NCI-H82 (cell line): Measurements from ENCODE around the gene OSBPL5.
A peak's percentile ranks its signal among the peaks of the same experiment; 100 is the strongest.
"Not testable (repeated sequence)": the region's sequence is repeated elsewhere in the genome, so short reads cannot be mapped to it uniquely, and the experiment has no call there.

Experiments
- DNase-seq: peaks from one replicate; lab custom pipeline; 2025; lab: John Stamatoyannopoulos, UW

Gene OSBPL5

DNA sequence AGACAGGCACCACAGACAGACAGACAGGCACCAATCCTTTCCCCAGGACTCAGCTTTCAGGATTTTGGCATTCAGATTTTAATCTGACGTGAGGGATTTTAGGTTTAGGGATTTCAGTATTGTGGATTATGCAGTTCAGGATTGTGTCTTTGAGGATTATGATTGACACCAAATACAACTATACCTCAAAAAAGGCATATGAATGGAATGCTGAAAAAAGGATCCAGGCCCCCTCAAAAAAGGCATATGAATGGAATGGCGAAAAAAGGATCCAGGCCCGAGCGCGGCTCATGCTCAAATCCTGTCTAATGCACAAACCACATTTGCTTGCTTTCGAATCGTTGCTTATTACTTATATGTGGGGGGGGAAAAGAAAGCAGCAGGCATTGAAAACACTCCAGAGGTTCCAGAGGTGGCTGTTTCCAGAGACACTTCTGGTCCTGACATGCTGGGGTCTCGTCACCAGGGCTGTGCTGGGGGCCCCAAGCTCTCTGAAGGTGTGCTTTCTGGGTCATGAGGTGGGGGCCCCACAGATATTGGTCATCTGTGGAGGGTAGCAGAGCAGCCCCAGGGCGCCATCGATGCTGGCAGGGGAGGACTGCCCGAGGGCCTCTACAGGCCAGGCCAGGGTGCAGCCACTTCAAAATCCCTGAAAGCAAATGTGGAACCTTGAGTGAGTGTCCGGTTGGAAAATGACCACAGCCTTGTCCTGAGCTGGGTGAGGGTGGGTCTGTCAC, 16.8 kb upstream of the OSBPL5 start:
- DNase-seq = no peak

DNA sequence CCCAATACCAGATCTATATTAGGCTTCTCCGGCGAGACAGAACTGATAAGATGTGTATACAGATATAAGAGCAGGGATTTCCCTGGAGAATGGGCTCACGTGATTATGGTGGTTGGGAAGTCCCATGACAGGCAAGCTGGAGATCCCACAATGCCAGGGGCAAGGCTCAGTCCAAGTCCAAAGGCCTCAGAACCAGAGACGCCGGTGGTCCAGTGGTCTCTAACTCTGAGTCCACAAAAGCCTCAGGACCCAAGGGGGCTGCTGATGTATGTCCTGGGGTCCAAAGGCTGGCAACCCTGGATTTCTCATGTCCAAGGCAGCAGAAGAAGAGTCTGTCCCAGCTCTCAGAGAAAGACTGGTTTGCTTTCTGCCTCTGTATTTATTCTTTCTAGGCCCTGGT, 15.8 kb upstream of the OSBPL5 start:
- DNase-seq = no peak

DNA sequence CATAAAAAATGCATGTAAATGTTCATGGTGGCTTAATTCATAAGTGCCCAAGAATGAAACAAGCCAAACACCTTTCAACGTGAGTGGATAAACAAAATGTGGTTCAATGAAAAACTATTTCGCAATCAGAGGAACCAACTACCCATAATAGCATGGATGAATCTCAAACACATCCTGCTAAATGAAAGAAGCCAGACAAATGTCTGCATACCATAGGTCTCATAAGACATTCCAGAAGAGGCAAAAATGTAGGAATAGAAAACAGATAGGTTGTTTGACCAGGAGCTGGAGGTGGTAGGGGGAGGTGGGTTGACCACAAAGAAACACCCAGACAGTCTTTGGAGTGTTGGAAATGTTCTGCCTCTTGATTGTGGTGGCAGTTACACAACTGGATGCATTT, 13.2 kb upstream of the OSBPL5 start:
- no peak for DNase-seq

DNA sequence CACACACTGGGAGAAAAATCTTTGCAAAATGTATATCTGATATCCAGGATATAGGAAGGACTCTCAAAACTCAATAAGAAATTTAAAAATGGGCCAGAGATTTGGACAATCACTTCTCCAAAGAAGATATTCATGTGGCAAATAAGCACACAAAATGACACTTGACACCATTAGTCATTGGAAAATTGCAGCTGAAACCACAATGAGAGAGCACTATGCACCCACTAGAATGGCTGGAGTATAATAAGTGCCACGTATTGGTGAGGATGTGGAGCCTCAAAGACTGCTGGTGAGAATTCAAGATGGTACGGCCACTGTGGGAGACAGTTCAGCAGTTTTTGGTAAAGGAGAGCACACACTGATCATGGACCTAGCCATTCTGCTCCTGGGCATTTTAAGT, 12.8 kb upstream of the OSBPL5 start:
- DNase-seq = no peak

DNA sequence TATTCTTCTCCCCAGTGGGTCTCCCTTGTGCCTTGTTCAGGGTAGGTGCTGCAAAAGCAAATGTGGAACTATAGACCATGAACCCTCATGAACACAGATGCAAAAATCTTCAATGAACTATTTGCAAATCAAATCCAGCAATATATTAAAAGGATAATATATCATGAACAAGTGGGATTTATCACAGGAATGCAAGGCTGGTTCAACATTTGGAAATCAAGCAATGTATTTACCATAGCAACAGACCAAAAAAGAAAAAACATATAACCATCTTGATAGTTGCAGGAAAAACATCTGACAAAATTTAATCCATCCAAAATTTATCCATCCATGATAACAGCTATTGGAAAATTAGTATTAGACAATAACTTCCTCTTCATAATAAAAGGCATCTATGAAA, 11.4 kb upstream of the OSBPL5 start:
- no peak for DNase-seq

DNA sequence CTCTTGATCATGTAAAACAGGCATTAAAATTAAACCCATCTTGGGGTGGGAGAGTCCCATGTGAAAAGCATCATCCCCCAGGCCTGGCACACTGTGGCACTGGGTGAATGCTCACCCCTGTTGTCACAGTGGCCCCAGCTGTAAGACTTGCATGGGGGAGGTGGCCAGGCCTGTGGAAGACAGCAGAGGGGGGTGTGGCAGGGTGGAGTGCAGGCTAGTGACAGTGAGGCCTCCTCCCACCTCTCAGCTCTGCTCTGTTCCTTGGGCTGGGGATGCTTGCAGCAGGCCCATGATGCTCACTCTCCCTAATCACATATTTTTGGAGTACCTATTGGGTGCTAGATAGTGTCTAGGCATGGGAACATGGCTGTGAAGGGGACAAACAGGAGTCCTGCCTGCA, 10.1 kb upstream of the OSBPL5 start:
- no peak for DNase-seq

DNA sequence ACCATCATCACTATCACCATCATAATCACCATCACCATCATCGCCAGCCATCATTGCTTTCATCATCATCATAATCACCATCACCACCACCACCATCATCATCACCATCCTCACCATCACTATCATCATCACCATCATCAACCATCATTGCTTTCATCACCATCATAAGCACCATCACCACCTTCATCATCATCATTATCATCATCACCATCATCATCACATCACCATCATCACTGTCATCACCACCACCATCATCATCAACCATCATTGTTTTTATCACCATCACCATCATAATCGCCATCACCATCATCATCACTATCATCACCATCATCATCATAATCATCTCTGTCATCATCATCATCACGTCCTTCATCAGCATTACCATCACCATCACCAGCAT, 9.3 kb upstream of the OSBPL5 start:
- no peak for DNase-seq

DNA sequence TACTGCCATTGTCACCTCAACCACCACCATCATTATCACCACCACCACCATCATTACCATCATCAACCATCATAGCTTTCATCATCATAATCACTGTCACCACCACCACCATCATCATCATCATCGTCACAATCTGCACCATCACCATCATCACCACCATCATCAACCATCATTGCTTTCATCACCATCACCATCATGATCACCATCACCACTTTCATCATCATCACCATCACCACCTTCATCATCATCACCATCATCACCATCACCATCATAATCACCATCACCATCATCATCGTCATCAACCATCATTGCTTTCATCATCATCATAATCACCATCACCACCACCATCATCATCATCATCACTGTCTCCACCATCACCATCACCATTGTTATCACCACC, 8.7 kb upstream of the OSBPL5 start:
- no peak for DNase-seq

DNA sequence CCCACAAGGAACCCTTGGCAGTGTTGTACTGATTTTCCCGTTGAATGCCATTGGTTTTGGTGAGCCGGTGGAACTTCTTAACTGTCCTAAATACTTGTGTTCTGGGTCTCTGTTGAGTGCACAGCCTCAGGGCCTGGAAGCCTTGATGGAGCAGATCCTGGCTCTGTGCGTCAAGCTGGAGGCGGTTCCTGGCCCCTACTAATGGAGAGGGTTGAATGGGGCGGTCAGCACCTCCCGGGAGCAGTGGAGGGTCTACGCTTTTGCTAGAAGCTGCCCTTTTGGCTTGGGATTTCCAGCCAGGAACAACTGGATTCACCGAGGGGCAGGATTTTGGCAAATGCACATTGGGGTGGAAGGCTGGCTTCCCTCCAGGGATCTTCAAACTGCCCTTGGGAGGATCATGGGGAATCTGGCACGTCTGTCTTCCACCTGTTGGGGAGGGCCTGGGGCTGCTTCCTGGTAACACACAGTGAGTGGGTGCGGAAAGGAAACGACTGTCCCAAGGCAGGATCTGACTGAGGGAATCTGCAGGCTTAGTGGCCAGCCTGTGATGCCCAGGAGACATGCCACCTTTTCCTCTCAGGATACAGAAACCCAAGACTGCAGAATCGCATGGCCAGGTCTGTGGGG, 6.9 kb upstream of the OSBPL5 start:
- DNase-seq = no peak

DNA sequence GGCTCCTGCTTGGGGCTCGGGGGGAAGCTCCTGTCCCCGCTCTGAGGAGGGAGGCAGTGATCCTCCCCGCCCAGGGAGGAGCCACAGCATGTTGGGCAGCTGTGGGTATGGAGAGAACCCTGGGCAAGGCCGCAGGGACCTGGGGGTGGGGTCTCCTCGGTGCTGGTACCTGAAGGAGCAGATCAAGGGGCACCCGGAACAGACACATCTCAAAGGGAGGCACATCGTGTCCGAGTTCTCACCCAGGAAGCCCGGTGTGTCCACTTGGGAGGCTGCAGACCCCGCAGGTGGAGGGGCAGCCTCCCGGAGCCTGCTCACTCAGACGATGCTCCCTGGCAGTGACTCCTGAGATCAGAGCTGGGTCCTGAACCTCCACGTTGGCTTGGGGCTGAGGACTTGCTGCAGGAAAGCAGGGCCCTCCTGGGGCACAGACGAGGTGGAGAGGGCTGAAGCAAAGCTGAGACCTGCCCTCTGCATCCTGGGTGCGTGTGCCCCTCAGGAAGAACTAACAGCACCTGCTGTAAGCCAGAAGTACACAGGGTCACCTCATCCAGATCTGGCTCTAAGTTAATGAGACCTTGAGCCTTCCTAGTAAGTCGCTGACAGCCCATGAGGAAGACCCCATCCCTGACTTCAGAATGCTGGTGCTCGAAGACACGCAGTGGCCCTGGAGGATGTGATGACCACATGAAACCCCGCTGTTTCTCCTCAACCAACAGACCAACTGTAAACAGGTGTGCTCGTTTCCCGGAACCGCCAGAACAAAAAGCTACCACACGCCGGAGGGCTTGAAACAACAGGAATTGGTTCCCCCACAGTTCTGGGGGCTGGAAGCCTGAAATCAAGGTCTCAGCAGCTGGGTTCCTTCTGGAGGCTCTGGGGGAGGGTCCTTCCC, 5.9 kb upstream of the OSBPL5 start:
- DNase-seq = no peak

DNA sequence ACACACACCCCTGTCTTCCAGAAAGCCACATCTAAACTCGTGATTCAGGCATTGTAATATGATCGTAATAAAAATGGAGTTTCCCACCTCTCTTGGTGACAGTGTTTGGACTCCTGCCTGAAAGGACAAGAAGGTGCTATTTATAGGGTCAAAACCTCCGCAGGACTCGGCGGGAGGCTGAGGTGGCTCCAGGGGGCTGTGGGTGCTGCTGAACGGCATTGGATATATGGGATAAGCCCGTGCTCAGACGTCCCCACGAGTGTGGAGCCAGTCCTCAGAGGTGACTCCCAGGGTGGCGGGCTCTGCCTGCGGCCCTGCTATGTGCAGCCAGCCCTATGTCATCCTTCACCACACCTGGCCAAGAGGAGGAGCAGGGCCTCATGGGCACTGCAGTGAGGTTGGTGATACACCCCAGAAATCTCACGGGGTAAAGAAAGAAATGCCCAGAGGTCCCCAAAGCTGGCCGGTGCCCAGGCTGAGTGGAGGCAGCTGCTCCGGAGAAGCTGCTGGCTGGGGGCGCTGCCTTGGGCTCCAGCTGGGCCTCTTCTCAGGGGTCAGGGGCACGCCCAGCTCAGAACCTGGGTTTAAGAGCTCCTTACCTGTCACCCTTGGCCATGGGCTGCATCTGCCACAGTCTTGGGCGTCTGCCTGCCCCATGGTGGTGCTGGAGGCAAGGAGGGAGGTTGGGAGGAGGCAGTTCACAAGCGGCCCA, 5.1 kb upstream of the OSBPL5 start:
- DNase-seq = no peak

DNA sequence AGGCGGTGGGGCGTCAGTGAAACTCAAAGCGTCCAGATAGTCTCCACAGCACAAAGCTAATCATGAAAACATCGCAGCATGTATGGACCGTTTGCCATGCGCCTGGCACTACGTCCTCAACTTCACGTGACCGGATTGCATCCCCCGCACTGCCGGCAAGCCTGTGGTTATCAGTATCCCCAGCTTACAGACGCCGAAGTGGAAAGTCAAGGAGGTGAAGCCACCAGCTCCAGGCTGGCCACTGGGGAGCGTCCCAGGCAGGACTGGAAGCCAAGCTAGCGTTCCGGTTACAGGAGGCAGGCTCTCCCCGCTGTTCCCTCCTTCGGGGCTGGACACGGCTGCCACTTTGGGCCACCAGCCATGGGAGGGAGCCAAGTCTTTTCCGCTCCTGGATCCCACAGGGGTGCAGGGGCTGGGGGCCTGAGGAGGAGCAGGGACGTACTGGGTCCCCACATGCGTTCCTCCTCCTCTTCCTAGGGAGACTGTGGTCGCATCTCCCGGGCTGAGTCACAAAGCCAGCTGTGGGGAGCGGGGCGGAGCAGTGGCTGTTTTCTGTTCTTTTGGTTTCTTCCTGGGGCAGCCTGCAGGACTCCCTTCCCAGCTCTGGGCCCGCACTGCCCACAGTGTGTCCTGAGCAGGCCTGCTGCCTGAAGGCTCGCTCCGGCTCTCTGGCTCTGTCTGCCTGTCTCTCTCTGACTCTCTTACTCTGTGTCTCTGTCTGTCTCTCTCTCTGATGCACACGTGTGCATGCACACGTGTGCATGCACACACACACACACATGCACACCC, 4.3 kb upstream of the OSBPL5 start:
- DNase-seq = peak; percentile 7

DNA sequence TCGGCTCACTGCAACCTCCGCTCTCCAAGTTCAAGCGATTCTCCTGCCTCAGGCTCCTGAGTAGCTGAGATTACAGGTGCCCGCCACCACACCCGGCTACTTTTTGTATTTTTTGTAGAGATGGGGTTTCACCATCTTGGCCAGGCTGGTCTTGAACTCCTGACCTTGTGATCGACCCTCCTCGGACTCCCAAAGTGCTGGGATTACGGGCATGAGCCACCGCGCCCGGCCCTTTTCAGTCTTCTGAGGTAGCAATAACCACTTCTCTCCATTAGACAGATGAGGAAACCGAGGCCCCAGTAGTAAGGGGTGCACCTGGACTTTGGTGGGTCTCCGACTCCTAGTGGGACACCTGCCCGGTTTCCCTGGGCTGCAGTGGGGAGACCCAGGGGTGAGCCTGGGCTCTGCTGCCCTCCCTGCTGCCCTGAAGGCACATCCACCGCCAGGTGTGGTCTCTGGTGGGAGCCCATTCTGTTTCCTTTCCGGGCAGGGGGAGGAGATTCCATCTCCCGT, 3.7 kb upstream of the OSBPL5 start:
- DNase-seq = not testable (repeated sequence)

DNA sequence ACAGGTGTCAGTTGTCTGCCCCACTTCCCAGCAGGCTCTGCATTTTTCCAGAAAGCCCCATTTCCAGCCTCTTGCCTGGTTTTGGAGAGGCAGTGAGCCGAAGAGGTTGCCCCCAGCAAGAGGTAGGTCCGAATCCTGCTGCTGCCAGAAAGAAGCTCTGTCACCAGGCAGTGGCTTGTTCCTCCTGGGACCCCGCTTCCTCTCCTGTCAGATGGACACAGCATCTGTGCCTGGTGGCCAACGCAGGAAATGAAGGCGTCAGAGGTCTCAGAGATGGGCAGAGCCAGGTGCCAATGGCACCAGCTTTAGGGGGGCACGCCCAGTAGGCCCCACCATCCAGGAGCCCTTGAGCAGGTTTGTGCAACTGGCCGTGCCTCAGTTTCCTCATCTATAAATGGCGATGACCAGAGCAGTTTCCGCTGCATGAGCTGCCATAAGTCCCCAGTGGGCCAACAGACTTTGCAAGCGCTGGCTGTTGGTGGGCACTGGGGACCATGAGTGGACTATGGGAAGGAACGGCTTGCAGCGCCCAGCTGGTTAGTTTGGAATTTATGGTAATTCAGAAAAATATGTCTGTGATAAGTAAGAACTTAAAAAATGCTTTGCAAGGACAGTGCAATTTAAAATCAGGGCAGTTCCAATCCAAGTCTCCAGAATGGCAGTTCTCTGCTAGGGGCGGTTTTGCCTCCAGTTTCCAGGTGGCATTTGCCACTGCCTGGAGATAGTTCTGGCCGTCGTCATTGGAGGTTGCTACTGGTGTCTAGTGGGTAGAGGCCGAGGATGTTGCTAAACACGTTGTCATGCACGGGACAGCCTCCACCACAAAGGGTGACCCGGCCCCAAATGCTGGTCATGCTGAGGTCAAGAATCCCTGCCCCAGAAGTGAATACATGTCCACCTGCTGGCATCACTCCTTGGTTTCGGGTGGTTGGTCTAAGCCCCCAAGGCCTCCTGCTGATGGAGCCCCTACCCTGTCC, 2.3 kb upstream of the OSBPL5 start:
- DNase-seq = no peak

DNA sequence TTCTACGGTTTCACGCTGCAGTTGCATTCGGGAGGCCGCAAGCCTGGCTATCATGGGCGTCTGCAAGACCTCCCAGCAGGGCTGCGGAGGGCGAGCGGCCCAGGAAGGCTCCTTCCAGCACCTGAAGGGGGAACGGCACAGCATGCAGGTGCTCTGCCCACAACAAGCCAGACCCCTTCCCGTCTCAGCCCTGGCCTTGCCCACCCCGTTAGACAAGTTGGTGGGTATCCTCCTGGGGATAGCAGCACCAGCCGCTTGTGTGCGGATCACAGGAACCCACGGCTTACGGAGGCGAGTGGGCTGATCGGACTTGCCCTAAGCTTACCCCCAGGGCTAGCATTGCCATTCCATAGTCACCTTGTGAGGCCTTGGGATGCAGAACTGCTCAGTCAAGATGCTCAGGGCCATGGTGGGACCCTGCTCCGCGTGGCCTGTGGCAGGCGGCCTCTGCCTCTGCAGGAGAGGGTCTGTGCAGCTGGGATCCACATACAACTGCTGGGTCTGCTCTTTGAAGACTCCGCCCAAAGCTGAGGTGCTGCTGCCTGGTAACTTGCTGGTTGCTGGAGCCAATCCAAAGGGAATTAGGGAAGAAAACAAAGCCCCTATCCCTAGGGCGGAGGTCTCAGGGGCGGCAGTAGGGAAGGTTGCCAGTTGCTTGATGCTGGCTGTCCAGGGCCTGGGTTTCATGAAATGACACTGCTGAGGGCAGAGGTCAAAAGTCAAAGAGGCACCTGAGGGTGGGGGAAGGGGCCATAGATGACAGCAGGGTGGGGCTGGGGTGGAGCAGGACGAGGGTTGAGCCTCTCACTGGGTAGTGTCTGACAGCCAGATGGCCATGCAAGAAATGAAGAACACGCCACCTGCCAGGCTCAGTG, 1.4 kb upstream of the OSBPL5 start:
- DNase-seq = peak; percentile 82

DNA sequence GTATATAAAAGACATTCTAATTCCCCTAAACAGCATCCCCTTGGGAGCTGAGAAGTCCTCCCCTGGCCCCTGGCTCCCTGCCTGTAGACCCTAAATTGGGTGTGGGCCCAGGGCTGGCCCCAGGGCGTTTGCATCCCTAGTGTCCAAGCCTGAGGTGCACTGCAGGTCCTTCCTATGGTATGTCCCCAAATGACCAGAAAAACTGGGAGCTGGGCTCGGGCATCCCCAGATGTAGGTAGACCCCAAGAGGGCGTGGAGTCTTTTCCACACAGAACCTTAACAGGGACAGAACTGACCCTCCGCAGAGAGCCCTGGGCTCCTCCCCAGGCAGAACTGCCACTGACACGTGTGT, 782 bp upstream of the OSBPL5 start:
- no peak for DNase-seq

DNA sequence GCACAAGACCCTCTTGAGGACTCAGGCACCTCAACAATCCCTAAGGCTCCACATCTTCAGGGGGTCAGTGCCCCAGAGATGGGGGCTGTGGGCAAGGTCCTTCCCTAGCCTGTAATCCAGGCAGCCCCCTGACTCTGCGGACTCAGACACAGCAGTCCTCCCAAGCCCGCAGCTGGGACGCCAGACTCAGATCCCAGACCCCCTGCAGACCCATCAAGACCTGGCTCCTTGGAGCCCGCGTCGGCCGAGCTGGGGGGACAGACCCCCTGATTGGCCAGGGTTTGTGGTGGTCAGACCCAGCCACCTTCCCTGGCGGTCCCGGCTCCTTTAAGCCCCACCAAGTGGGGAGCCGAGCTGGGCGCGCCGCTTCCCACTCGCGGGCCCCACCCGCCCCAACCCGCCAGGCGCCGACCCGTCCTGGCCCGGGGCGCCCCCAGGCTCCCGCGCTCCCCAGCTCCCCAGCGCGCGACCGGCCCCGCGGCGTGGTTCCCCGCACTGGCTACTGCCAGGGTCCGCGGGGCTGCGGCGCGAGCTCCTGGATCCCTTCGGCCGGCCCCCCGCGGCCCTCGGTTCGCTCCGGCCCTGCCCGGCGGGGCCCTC, 458 bp downstream of the OSBPL5 start:
- DNase-seq = peak; percentile 35

DNA sequence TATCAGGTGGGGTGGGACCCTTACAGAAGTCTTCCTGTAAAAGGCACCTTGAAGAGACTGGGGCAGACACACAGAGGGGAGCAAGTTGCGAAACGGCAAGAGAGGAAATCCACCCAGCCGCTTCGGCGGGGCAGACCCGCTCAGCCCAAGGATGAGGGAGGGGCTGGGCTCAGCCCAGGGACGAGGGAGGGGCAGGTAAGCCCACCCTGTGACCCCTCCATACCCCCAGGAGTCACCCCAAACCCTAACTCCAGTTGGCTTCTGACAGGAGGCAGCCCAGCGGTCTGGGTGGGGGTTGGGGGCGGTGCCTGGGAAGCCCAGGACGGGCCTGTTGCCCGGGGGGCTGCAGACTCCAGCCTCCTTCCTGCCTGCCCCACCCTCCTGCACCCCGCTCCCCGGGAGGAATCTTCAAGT, 965 bp downstream of the OSBPL5 start:
- peak; percentile 33 for DNase-seq
